SK-N-SH treated with all-trans-retinoic acid at 6 μM for 48 hours (cell line): ENCODE data around the gene BCL7B.

Experiments used
- ESRRG ChIP-seq: fragments of 250-450 bp; sonication (Bioruptor Pico); IDR thresholded peaks from 2 replicates; pipeline ENCODE4 v1.6.1; 2021; ENCODE audit warnings: mild to moderate bottlenecking
- OSR1 ChIP-seq: fragments of 250-450 bp; sonication (Bioruptor Pico); IDR thresholded peaks from 2 replicates; pipeline ENCODE4 v1.8.0; 2022; ENCODE audit warnings: moderate library complexity, mild to moderate bottlenecking, inconsistent platforms
- TCF4 ChIP-seq: fragments of 250-450 bp; sonication (Bioruptor Pico); IDR thresholded peaks from 2 replicates; pipeline ENCODE4 v1.8.0; 2021; ENCODE audit warnings: mild to moderate bottlenecking, moderate library complexity, borderline replicate concordance
- ZNF565 ChIP-seq: fragments of 450-650 bp; formaldehyde crosslinking; conservative IDR thresholded peaks from 2 replicates; pipeline ENCODE4 v1.5.0; 2020; ENCODE audit warnings: low read depth, mild to moderate bottlenecking, moderate library complexity

DNA sequence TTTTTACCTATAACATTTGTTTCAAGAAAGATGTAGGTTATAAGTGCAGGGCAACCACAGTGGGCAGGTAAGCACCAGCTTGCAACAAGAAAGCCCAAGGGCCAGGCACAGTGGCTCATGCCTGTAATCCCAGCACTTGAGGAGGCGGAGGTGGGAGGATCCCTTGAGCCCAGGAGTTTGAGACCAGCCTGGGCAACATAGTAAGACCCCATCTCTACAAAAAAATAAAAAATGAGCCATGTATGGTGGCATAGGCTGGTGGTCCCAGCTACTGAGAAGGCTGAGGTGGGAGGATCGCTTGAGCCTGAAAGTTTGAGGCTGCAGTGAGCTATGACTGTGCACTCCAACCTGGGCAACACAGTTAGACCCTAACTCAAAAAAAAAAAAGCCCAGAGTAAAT, 12.8 kb downstream of the BCL7B start:
- TF ChIP-seq OSR1 (no peak), ZNF565 (no peak), TCF4 (CRISPR knock-in tag) (no peak), ESRRG (CRISPR knock-in tag) (no peak)
